Measurements from ENCODE around the gene PAN3. TPM values are rescaled to one million over a fixed set of nuclear protein-coding genes. Genes with fewer than 3 reads are reported as not detected.

PAN3 gene
- total RNA-seq, 1 donor from 2014 or later: 11.8 TPM

- Histone ChIP-seq H3K4me3 (ENCODE audit: low read depth, low read length) (no peak overlapping the region), H3K27me3 (ENCODE audit: control insufficient read depth, insufficient read depth, low read length) (no peaks in the 10 kb centered on the region), H3K36me3 (ENCODE audit: control insufficient read depth, insufficient read depth, low read length) (no peaks in the 10 kb centered on the region)
- DNase-seq (ENCODE audit: low read depth) (no peak), FAIRE-seq (no peak)
- TF ChIP-seq CTCF (IDR thresholded peaks at IDR 0.05; ENCODE audit: insufficient read depth, low read length, severe bottlenecking): no peak
Measured at GRCh38 chr13:28116736-28117135, 21.6 kb upstream of the PAN3 start.

DNA sequence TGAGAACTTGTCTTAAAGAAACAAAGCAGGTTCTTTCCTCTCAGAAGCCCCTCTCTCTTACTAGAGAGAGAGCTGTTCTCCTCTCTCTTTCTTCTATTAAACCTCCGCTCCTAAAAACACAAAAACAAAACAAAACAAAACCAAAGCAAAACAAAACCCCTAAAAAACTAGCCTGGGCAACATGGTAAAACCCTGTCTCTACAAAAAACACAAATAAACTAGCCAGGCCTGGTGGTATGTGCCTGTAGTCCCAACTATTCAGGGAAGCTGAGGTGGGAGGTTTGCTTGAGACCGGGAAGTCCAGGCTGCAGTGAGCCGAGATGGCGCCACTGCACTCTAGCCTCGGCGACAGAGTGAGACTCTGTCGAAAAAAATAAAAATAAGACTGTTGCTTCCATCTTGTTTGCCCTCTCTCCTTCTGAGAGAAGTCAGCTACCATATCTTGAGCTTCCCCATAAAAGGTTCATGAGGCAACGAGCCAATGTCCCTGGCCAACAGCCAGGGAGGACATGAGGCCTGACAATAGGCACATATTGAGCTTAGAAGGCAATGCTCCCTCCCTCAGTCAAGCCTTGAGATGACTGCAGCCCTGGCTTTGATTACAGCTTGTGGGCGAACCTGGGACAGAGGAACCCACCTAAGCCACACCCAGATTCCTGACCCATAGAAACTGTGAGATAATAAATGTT lies 20.5 kb upstream of the PAN3 start:
- H3K36me3 ChIP-seq (ENCODE audit: control insufficient read depth, insufficient read depth, low read length): no peaks in the 10 kb centered on the region
- DNase-seq (ENCODE audit: low read depth) (no peak), FAIRE-seq (no peak)
- no peak for TF ChIP-seq CTCF (IDR thresholded peaks at IDR 0.05; ENCODE audit: insufficient read depth, low read length, severe bottlenecking)
- no peak overlapping the region for H3K4me3 ChIP-seq (ENCODE audit: low read depth, low read length)
- no peaks in the 10 kb centered on the region for H3K27me3 ChIP-seq (ENCODE audit: control insufficient read depth, insufficient read depth, low read length)

DNA sequence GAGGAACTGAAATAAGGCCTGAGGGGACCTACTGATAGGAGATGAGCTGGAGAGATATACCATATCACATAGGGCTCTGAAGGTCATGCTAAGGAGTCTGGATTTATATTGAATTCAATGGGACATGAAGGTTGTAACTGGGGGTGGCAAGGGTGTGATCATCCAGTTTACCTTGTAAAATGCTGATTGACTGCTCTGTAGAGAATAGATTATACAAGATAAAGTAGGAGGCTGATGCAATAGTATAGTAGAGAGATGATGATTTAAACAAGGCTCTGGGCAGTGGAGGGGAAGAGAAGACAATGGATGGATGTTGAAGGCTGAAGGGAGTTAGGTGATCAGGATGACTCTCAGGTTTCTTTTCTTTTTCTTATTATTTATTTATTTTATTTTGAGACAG lies 18.0 kb upstream of the PAN3 start:
- FAIRE-seq (no peak), DNase-seq (ENCODE audit: low read depth) (no peak)
- no peak for TF ChIP-seq CTCF (IDR thresholded peaks at IDR 0.05; ENCODE audit: insufficient read depth, low read length, severe bottlenecking)

DNA sequence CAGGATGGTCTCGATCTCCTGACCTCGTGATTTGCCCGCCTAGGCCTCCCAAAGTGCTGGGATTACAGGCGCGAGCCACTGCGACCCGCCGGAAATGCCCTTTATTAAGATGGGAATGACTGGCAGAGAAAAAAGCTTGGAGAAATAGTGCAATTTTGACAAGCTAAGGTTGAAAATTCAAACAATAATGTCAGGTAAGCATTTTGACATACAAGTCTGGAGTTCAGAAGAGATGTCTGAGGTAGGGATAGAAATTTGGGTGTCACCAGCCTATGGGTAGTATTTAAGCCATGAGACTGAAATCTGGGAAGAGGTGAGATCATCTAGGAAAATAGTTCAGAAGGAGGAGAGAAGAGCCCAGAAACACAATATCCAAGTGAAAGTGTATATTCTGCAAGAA lies 17.1 kb upstream of the PAN3 start:
- Histone ChIP-seq H3K27me3 (ENCODE audit: control insufficient read depth, insufficient read depth, low read length) (no peaks in the 10 kb centered on the region), H3K36me3 (ENCODE audit: control insufficient read depth, insufficient read depth, low read length) (no peaks in the 10 kb centered on the region), H3K4me3 (ENCODE audit: low read depth, low read length) (no peak overlapping the region)
- TF ChIP-seq CTCF (IDR thresholded peaks at IDR 0.05; ENCODE audit: insufficient read depth, low read length, severe bottlenecking): no peak
- FAIRE-seq (no peak), DNase-seq (ENCODE audit: low read depth) (no peak)

More for the DNA sequence above, 18.0 kb upstream of the PAN3 start:
- Histone ChIP-seq H3K4me3 (ENCODE audit: low read depth, low read length) (no peak overlapping the region), H3K27me3 (ENCODE audit: control insufficient read depth, insufficient read depth, low read length) (no peaks in the 10 kb centered on the region), H3K36me3 (ENCODE audit: control insufficient read depth, insufficient read depth, low read length) (no peaks in the 10 kb centered on the region)

DNA sequence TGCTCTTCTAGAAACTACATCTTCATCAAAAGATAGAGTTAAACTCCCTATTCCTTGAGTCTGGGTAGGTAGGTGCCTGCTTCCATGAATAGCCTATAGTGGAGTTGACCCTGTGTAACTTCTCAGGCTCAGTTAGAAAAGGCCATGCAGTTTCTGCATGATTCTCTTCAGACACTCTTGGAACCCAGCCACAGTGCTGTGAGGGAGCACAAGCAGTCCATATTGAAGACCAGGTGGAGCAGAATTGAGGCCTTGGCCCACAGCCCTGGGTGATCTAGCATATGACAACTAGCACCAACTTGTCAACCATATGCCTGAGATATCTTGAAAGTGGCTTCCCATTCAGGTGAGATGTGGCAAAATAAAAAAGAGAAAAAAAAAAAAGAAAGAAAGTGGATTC lies 10.3 kb upstream of the PAN3 start:
- H3K36me3 ChIP-seq (ENCODE audit: control insufficient read depth, insufficient read depth, low read length): no peaks in the 10 kb centered on the region
- FAIRE-seq (no peak), DNase-seq (ENCODE audit: low read depth) (no peak)
- no peaks in the 10 kb centered on the region for H3K27me3 ChIP-seq (ENCODE audit: control insufficient read depth, insufficient read depth, low read length)
- no peak for TF ChIP-seq CTCF (IDR thresholded peaks at IDR 0.05; ENCODE audit: insufficient read depth, low read length, severe bottlenecking)
- no peak overlapping the region for H3K4me3 ChIP-seq (ENCODE audit: low read depth, low read length)

DNA sequence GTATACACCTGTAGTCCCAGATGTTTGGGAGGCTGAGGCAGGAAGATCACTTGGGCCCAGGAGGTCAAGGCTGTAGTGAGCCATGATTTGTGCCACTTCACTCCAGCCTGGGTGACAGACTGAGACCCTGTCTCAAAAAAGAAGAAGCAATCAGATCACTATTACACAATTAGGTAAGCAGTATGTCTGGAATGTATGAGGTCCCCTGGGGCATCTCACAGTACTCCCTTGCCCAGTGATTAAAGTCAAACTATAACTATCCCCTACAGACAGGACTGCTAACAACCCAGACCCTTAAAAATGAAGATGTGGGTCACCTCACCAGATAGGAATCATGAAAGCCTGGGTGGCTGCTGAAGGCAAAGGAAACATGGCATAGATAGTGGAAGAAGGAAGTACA lies 9.4 kb upstream of the PAN3 start:
- Histone ChIP-seq H3K4me3 (ENCODE audit: low read depth, low read length) (no peak overlapping the region), H3K36me3 (ENCODE audit: control insufficient read depth, insufficient read depth, low read length) (no peaks in the 10 kb centered on the region), H3K27me3 (ENCODE audit: control insufficient read depth, insufficient read depth, low read length) (no peaks in the 10 kb centered on the region)
- DNase-seq (ENCODE audit: low read depth) (no peak), FAIRE-seq (no peak)
- TF ChIP-seq CTCF (IDR thresholded peaks at IDR 0.05; ENCODE audit: insufficient read depth, low read length, severe bottlenecking): no peak
